Choroid plexus epithelial cell (primary cell): ENCODE data around the gene UBE2F.
A peak's percentile ranks its signal among the peaks of the same experiment; 100 is the strongest.

ENCODE experiments used
- DNase-seq: peaks from one replicate; pipeline ENCODE4 v3.0.0-alpha.2; 2010; ENCODE audit warnings: low read depth
- H3K4me3 ChIP-seq: 2 replicates; pipeline ENCODE4 v1.5.1; 2011; ENCODE audit warnings: low read depth, mild to moderate bottlenecking, control low read depth, low read length, moderate library complexity
- TF ChIP-seq, protein P1 (sequence below): conservative IDR thresholded peaks from 2 replicates; pipeline ENCODE4 v1.5.1; 2011; ENCODE audit warnings: low read depth, mild to moderate bottlenecking, control low read depth, inconsistent platforms, low read length, moderate library complexity

Gene UBE2F

DNA sequence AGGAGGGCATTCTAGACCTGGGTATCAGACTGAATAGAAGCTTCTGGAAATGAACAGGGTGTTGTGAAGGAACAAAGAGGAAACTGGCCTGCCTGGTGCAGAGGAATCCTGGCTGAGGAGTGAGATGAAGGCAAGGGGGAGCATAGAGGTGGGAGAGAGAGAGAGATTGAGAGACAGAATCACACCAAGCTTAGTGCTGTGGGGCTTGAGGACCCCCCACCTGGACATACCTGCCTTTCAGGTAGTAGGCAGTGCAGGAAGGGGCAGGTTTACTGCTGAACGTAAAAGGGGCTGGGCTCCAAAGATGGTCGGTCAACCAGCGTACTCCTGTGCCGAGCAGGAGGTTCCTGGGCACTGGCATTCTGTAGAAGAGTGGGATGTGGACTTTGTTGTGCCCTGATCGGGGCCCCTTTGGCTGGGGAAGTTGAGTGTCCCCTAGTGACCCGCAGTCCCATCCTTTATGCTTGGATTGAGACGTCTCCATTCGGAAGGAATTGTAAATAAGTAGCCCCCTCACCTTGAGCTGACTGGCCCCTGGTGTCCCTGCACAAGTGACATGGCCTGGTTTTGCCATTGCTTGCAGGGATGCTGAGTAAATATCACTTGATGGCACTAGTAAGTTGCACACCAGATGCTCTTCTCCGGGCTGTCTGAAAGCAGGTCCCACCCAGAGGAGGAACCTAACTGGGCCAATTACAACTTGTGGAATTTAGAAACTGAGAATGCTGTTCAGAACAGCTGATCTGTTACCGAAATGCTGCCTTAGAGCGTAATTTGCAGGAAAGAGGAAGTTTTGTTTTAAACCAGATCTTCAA, 1.4 kb downstream of the UBE2F start:
- TF ChIP-seq, protein P1, sequence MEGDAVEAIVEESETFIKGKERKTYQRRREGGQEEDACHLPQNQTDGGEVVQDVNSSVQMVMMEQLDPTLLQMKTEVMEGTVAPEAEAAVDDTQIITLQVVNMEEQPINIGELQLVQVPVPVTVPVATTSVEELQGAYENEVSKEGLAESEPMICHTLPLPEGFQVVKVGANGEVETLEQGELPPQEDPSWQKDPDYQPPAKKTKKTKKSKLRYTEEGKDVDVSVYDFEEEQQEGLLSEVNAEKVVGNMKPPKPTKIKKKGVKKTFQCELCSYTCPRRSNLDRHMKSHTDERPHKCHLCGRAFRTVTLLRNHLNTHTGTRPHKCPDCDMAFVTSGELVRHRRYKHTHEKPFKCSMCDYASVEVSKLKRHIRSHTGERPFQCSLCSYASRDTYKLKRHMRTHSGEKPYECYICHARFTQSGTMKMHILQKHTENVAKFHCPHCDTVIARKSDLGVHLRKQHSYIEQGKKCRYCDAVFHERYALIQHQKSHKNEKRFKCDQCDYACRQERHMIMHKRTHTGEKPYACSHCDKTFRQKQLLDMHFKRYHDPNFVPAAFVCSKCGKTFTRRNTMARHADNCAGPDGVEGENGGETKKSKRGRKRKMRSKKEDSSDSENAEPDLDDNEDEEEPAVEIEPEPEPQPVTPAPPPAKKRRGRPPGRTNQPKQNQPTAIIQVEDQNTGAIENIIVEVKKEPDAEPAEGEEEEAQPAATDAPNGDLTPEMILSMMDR, result peak; percentile 13
- peak; percentile 88 for DNase-seq
- peak overlapping the region; percentile 68 for H3K4me3 ChIP-seq

DNA sequence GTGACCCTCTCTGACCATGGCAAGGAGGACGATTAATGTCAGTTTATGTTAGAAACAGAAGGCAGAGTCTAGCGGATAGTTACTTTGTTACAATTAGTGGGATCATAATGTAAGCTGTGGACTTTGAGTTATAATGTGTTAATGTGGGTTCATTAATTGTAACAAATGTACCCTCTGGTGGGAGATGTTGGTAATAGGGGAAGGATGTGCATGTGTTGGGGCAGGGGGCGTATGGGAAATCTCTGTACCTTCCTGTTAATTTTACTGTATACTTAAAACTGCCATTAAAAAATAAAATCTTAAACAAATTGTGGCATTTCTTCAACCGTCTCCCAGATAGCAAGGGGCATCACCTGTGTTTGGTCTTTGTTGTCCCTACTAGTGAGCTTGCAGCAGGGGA, 4.8 kb downstream of the UBE2F start:
- H3K4me3 ChIP-seq, result no peak overlapping the region
- TF ChIP-seq, protein P1, result no peak
- no peak for DNase-seq

DNA sequence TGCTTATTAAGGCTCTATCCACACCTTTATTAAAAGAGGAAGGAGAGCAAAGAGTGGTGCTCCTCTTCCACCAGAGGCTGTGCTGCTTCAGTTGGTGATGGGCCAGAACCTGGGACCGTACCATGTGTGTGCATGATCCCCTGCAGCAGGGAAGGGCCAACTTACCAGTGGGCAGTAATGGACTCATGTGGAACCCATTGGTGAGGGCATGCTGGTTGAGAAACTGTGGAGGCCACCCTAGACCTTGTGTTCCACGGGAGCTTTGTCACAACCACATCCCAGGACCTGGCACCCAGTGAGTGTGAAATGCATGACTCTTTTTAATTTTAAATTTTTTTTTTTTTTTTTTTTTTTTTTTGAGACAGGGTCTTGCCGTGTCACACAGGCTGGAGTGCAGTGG, 5.4 kb downstream of the UBE2F start:
- TF ChIP-seq, protein P1, result no peak
- DNase-seq, result no peak
- H3K4me3 ChIP-seq, result no peak overlapping the region

DNA sequence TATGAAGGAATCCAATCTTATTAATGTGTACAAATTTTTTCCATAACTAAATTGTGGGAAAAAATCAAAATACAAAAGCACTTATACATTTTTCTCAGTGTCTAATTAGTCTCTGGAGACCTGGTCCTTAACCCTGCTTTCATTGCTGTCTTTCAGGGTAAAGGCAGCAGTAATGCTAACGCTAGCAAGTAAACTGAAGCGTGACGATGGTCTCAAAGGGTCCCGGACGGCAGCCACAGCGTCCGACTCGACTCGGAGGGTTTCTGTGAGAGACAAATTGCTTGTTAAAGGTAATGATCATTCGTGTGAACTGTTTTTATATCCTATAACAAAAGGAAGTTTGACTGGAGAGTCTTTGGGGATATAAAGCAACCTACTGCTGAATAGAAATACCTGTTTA, 6.1 kb downstream of the UBE2F start:
- TF ChIP-seq, protein P1, result no peak
- no peak overlapping the region for H3K4me3 ChIP-seq
- DNase-seq, result no peak

DNA sequence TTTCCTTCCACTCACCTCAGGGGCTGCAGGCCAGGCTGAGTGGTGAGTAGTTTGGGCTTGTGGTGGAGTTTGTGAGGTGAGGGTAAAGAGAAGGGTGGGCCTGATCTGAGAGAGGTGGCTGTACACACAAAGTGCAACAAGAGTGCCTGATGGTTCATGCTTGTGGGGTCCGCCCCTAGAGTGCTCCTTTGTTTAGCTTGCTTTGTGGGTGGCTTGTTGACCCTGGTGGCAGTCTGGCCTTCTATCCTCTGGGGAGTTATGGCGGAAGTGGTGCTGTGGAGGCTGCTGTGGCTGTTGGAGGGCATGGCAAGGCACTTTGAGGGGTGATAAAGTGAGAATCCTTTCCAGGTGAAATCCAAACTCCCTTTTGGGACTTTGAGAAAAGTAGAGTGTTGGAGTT, 10.6 kb downstream of the UBE2F start:
- TF ChIP-seq, protein P1, result no peak
- H3K4me3 ChIP-seq, result no peak overlapping the region
- DNase-seq, result no peak

DNA sequence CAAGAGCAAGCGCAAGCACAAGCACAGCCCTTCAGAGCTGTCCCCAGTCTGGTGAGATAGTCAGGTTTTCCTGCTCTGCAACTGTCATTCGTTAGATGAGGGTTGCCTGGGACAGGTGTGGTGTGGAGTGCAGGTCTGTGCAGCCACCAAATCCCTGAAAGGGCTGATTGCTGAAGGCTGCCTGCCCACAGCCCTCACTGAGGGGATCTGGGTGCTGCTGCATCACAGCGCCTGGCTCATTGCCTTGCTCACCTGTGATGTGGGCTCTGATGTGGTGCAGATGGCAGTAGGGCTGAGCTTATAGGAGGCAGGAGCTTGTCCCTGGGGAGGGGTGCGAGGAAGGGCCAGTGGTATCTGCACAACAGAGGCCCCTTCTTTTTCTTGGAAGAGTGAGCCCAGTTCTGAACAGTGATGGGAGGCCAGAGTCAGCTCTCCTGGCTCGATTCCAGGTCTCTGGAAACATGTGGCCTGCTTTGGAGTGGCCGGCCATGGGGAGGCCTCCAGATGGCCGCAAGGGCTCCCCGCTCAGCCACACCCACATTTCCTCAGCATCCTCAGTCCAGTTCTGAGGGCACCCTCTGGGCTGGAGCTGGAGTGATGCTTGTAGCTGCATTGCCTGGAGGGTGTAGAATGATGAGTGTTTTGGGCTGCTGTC, 11.4 kb downstream of the UBE2F start:
- no peak overlapping the region for H3K4me3 ChIP-seq
- peak; percentile 34 for DNase-seq
- TF ChIP-seq, protein P1, result no peak

DNA sequence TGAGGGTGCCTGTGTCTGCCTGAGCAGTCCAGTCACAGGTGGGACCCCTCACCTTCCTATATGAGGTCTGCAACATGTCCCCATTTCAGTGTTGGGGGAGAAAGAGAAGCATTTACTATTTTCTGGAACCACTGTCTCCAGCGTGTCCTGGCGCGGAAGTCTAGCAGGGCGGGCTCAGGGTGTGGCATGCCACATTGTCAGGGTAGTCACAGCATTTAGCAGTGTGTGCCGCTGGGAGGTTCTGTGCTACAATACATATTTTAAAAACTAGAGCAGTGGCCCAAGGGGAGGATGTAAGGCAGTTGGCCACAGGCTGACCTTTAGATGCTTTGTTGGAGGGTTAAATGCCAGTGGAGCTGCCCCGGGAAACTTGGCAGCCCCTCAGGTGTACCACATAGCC, 12.5 kb downstream of the UBE2F start:
- H3K4me3 ChIP-seq, result no peak overlapping the region
- no peak for DNase-seq
- TF ChIP-seq, protein P1, result no peak
